ENCODE results near the gene MRPL24.

Gene MRPL24

DNA sequence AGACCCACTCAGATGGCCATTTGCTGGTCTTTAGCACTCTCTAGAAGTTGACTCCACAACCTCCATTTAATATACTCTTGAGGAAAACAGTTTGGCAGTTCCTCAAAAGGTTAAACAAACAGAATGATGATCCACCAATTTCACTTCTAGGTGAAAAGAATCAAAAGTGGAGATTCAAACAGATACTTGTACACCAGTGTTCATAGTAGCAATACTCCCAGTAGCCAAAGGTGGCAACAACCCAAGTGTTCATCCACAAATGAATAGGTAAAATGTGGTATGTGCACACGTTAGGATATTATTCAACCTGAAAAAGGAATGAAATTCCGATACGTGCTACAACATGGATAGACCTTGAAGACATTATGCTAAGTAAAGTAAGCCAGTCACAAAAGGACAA lies 32.7 kb upstream of the MRPL24 start:
- no peak overlapping the region for H3K27ac ChIP-seq (ENCODE audit: low read depth, low read length)
- no peaks in the 10 kb centered on the region for H3K9me2 ChIP-seq (replicated peaks; ENCODE audit: control insufficient read depth, low read length)
- peaks cover 28% of the 10 kb centered on the region for H3K4me1 ChIP-seq (ENCODE audit: control insufficient read depth, low read length)
- peaks cover 60% of the 10 kb centered on the region for H3K36me3 ChIP-seq (ENCODE audit: control insufficient read depth, low read length)
- TF ChIP-seq, protein P1, sequence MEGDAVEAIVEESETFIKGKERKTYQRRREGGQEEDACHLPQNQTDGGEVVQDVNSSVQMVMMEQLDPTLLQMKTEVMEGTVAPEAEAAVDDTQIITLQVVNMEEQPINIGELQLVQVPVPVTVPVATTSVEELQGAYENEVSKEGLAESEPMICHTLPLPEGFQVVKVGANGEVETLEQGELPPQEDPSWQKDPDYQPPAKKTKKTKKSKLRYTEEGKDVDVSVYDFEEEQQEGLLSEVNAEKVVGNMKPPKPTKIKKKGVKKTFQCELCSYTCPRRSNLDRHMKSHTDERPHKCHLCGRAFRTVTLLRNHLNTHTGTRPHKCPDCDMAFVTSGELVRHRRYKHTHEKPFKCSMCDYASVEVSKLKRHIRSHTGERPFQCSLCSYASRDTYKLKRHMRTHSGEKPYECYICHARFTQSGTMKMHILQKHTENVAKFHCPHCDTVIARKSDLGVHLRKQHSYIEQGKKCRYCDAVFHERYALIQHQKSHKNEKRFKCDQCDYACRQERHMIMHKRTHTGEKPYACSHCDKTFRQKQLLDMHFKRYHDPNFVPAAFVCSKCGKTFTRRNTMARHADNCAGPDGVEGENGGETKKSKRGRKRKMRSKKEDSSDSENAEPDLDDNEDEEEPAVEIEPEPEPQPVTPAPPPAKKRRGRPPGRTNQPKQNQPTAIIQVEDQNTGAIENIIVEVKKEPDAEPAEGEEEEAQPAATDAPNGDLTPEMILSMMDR (IDR thresholded peaks at IDR 0.05; ENCODE audit: low read depth, low read length, poor library complexity, severe bottlenecking): no peak
- TF ChIP-seq EZH2phosphoT487 (IDR thresholded peaks at IDR 0.05; ENCODE audit: borderline replicate concordance, low read length): no peak
- H3K27me3 ChIP-seq (ENCODE audit: control insufficient read depth, low read length): no peaks in the 10 kb centered on the region
- no peaks in the 10 kb centered on the region for H3K9me3 ChIP-seq (ENCODE audit: control insufficient read depth, insufficient read depth, low read length)
- peaks cover 9% of the 10 kb centered on the region; the same call in 1 of the 2 replicates for H3F3A ChIP-seq (ENCODE audit: control insufficient read depth, insufficient read depth)
- no peak overlapping the region for H3K4me3 ChIP-seq (ENCODE audit: low read length)
- H3K79me2 ChIP-seq (ENCODE audit: control insufficient read depth, low read length): peaks cover 97% of the 10 kb centered on the region
- H4K20me1 ChIP-seq (ENCODE audit: control insufficient read depth, insufficient read depth, low read depth, low read length): peaks cover 21% of the 10 kb centered on the region; the same call in 1 of the 2 replicates
- no peak overlapping the region for H3K4me2 ChIP-seq (ENCODE audit: low read length)

DNA sequence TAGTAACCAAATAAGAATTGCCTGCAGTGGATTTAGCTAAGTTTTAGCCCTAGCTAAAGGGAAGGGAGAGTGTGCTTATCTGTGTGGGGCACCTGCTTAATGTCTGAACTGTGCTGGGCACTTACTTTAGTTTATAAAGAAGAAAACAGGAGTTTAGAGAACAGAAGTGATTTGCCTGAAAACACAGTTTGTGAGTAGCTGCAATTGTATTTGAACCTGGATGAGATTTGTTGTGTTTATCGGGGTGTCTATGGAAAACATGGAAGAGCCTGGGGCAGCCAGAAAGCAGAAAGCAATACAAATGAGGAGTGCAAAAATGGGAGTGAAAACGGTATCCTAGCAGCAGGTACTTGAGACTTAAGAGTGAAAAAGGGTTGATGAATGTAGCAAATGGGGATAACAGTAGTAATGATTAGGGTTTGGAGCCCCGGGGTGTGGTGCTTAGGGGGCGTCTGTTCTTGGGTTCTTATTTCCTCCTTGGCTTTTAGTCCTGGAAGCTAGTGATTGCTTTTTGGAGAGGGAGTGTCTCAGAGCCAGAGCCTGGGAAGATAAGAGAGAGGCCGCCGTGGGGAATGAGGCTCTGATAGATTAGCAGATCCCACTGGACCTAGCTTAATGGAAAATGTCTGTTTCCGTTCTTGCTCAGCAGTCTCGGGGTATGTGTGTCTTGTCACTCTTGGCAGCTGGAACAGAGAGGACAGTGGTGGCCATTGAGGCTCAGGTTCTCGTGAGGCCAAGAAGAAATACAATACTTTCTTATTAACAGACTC lies 32.0 kb upstream of the MRPL24 start:
- Histone ChIP-seq H3K4me2 (ENCODE audit: low read length) (no peak overlapping the region), H3K4me1 (ENCODE audit: control insufficient read depth, low read length) (peaks cover 30% of the 10 kb centered on the region), H3K27me3 (ENCODE audit: control insufficient read depth, low read length) (no peaks in the 10 kb centered on the region), H3K36me3 (ENCODE audit: control insufficient read depth, low read length) (peaks cover 61% of the 10 kb centered on the region), H4K20me1 (ENCODE audit: control insufficient read depth, insufficient read depth, low read depth, low read length) (peaks cover 23% of the 10 kb centered on the region; the same call in 1 of the 2 replicates), H3F3A (ENCODE audit: control insufficient read depth, insufficient read depth) (peaks cover 9% of the 10 kb centered on the region; the same call in 1 of the 2 replicates), H3K27ac (ENCODE audit: low read depth, low read length) (no peak overlapping the region), H3K9me2 (replicated peaks; ENCODE audit: control insufficient read depth, low read length) (no peaks in the 10 kb centered on the region), H3K9me3 (ENCODE audit: control insufficient read depth, insufficient read depth, low read length) (no peaks in the 10 kb centered on the region), H3K4me3 (ENCODE audit: low read length) (no peak overlapping the region), H3K79me2 (ENCODE audit: control insufficient read depth, low read length) (peaks cover 97% of the 10 kb centered on the region)
- no peak for TF ChIP-seq EZH2phosphoT487 (IDR thresholded peaks at IDR 0.05; ENCODE audit: borderline replicate concordance, low read length)
- TF ChIP-seq, protein P1 (IDR thresholded peaks at IDR 0.05; ENCODE audit: low read depth, low read length, poor library complexity, severe bottlenecking): no peak

DNA sequence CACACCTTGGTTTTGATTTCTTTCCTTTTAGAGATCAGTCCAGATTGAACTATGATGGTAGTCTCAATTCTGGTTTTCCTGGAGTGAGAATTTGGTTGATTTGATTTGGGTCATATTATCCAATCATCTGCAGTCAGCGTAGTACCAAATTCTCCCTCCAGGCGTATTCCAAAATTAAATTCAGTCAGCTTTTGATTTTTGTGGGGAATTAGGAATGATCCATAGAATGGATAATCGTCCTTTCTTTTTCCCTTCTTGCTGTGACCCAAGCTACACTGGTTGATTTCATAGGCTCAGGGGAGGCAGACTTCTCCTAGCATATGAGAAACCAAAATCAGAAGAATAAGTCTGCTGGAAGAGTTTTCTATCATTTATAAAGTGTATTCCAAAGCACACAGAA lies 31.3 kb upstream of the MRPL24 start:
- Histone ChIP-seq H3K36me3 (ENCODE audit: control insufficient read depth, low read length) (peaks cover 57% of the 10 kb centered on the region), H4K20me1 (ENCODE audit: control insufficient read depth, insufficient read depth, low read depth, low read length) (peaks cover 18% of the 10 kb centered on the region; the same call in 1 of the 2 replicates), H3K4me3 (ENCODE audit: low read length) (no peak overlapping the region), H3K27ac (ENCODE audit: low read depth, low read length) (no peak overlapping the region), H3K4me2 (ENCODE audit: low read length) (no peak overlapping the region), H3K9me2 (replicated peaks; ENCODE audit: control insufficient read depth, low read length) (no peaks in the 10 kb centered on the region), H3K9me3 (ENCODE audit: control insufficient read depth, insufficient read depth, low read length) (no peaks in the 10 kb centered on the region), H3F3A (ENCODE audit: control insufficient read depth, insufficient read depth) (peaks cover 7% of the 10 kb centered on the region; the same call in 1 of the 2 replicates), H3K4me1 (ENCODE audit: control insufficient read depth, low read length) (peaks cover 26% of the 10 kb centered on the region), H3K27me3 (ENCODE audit: control insufficient read depth, low read length) (no peaks in the 10 kb centered on the region), H3K79me2 (ENCODE audit: control insufficient read depth, low read length) (peaks cover 96% of the 10 kb centered on the region)
- TF ChIP-seq EZH2phosphoT487 (IDR thresholded peaks at IDR 0.05; ENCODE audit: borderline replicate concordance, low read length): no peak
- TF ChIP-seq, protein P1 (IDR thresholded peaks at IDR 0.05; ENCODE audit: low read depth, low read length, poor library complexity, severe bottlenecking): no peak
